GM19240 (cell line): Measurements from ENCODE around the gene ISCU.
"Not testable (repeated sequence)": the region's sequence is repeated elsewhere in the genome, so short reads cannot be mapped to it uniquely, and the experiment has no call there.

Source experiments
- DNase-seq: peaks from one replicate; pipeline ENCODE4 v3.0.0; 2011; ENCODE audit warnings: low spot score; ENCODE audit not compliant: insufficient read length

The ISCU gene

GRCh38 chr12:108618079-108618952 lies 55.9 kb downstream of the ISCU start:
- peak; percentile 66 for DNase-seq

- not testable (repeated sequence) for DNase-seq
Observed at GRCh38 chr12:108618953-108619274, 56.5 kb downstream of the ISCU start.
